Occipital lobe (tissue), 2 donors: ENCODE measurements around the gene CECR2. TPM values are rescaled to one million over a fixed set of nuclear protein-coding genes. Genes with fewer than 3 reads are reported as not detected.

Experiments used
- DNase-seq: peaks from one replicate; lab custom pipeline; 2025; lab: John Stamatoyannopoulos, UW
- total RNA-seq: library from RNA; depleted of rRNA; stranded (reverse); fragments of >200 nt; gene quantifications from one replicate; pipeline ENCODE4 v1.2.3, GENCODE V29; 2014

Gene CECR2
- 4.4 TPM for total RNA-seq

DNA sequence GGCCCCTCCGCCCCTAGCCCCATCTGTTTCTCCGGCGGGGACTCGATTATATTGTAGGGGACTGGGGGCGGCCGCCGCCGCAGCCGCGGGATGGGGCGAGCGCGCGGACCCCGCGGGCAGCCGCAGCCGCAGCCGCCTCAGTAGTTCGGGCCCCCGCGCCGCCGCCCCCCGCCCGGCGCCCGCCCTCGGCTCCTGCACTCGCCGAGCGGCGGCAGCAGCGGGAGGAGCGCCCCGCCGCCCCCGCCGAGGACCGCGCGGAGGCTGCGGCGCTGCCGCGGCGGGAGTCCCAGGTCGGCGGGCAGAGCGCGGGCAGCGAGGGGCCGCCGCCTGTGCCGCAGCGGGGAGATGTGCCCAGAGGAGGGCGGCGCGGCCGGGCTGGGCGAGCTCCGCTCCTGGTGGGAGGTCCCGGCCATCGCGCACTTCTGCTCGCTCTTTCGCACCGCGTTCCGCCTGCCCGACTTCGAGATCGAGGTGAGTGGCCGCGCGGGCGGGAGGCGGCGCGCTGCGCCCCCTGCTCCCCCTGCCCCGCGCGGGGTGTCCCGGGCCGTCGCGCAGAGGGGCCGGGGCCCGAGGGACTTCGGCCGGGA lies at the start of gene CECR2:
Gene CECR2, plus strand, starts transcription at position 22 of the 587 bp plus-strand sequence. Its CDS starts 324 bp downstream, at position 346.
- no peak for DNase-seq

DNA sequence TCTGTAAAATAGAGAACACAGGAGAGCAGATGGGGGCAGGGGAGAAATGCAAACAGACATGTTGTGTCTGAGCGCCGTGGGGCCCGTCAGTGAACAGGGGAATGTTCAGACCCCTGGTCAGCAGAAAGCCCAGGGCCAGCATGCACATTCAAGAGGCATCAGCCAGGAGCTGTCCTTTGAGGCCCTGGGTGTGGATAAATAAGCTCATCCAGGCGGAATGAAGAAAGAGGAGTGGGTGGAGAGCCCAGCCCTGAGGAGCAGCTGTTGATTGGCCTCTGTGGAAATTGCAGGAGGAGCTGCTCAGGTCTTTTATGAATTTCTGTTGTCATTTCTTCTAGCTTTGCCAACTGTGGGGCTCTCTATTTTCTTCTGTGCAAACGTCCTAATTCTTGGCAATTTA lies 49.7 kb upstream of the CECR2 start:
- no peak for DNase-seq

DNA sequence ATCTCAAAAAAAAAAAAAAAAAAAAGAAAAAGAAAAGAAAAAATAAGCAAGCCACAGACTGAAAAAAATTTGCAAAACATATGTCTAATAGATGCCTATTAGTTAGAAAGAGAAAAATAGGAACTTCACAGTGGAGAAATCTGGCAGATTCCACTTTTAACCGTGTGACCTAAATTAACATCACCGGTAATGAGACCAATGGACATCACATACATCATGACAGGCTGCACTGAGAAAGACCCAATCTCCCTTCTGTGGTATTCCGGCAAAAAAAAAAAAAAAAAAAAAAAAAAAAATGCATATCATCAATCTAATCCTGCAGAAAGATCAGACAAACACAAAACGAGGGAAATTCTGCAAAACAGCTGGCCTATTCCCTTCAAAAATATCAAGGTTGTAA lies 46.7 kb upstream of the CECR2 start:
- no peak for DNase-seq

DNA sequence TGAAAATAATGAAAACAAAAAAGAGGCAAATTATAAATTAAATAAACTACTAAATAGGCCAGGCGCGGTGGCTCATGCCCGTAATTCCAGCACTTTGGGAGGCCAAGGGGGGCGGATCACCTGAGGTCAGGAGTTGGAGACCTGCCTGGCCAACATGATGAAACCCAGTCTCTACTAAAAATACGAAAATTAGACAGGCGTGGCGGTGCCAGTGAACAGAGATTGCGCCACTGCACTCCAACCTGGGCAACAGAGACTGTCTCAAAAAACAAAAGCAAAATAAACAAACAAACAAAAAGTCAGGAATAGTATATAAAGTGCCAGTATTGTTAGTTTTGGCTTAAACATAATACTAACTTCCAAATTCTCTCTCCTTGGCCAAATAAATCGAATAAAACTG lies 37.6 kb upstream of the CECR2 start:
- DNase-seq = no peak

DNA sequence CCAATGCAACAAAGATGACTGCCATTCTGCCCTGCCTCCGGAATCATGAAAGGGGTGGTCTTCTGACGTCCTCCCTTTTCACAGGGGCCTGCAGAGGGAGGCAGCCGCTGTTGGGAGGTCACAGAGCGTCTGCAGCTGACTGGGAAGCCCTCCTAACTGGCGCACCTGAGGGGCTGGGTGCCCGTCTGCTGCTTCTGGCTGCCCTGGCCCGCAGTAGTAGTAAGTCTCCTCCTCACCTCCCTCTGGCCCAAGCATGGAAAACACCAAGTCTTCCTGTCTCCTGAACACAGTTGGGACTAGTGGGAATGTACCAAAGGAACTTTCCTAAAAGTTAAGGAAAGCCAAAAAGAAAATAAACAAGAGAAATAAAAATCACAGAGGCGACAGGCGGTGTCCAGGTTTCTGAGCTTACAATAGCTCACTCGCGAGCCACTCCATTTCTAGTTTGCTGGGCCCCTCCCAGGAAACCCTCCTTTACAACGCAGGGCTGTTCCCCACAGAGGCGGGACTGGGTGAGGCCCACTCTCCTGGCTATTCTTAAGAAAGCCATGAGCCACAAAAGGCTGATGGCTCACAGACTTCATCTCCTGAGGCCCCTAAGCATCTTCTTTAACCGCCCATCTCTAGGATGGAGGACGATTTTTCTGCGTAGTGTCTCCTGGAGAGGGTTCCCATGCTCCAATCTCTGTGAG lies 37.0 kb upstream of the CECR2 start:
- no peak for DNase-seq

DNA sequence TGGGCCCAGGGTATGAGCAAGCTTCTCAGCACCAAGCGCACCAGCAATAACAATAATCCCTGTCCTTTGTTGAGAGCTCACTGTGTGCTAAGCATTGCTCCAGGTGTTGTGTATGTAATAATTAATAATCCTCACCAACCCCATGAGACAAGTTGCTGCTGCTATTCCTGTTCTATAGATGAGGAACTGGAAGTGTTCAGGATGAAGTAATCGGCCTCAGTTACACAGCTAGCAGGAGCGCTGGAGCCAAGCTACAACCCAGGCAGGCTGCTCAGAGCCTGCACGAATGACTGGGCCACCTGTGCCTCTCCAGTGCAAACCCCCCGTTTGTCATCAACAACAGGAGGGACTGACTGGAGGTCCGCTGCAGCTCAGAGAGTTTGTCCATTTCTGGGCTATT lies 35.2 kb upstream of the CECR2 start:
- no peak for DNase-seq

DNA sequence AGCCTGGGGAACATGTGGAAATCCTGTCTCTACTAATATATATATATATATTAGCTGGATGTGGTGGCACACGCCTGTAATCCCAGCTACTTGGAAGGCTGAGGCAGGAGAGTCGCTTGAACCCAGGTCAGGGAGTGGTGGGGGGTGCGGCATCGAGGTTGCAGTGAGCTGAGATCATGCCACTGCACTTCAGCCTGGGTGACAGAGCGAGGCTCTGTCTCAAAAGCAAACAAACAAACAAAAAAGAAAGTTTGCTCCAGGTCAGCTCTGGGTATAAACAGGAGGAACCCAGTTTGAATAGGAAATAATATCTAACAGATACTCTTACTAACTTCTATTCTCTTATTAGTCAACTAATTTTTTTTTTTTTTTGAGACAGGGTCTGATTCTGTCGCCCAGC lies 34.3 kb upstream of the CECR2 start:
- DNase-seq = no peak

DNA sequence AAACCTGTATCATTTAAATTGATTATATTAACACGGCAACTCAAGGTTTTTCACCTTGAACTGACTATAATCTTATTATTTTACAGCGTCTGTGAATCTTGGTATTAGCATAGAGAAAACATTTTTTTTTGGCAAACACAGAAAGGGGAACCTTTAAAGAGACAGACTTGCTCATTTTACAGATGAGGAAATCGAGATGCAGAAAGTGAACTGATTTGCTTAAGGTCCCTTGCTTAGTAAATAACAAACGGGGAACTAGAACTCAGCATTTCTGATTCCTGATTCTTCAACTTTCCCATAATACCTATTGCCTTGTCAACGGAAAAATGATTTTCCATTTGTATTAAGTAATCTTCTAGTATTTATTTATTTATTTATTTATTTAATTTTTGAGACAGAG lies 33.2 kb upstream of the CECR2 start:
- DNase-seq = no peak

DNA sequence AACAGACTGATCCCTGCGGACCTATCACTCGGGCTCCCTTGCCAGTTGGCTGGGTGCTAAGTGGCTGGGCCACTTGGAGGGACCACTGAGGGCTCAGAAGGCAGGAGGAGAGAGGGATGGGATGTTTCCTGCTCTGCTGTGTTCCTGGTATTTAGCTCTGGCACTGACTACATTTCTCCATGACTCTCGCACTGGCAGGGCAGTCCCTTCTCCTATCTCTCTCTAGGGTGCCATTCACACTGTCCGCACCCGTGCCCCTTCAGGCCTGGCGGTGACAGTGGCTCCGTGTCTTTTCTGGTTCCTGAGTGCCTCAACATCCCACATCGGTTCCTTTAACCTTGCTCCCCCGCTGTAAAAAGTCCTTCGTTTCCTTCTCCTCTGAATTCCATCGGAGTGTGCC lies 31.6 kb upstream of the CECR2 start:
- no peak for DNase-seq

DNA sequence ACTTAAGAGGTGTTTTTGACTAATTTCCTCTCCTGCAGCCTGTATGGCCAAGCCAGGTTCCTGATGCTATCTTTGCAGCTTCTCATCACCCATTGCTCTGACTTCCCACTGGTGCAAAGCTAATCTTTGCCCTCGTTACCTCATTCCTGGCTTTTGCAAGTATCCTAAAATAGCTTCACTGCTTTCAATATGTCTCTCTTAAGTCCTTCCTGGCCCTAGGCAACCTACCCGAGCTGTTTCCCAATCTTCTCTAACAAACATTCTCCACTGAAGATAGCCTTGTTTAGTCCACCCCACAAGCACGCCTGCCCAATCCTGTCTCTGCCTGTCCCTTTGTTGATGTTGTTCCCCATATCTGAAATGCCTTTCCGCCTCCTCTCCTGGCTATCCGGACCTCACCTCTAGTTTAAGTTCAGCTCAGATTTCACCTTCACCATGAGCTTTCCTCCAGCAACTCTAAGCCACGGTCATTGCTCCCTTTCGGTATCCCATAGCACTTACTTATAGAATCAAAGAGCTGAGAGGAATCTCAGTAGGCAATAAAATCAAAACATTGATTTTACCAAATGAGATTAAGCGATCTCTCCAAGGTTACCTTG lies 30.1 kb upstream of the CECR2 start:
- no peak for DNase-seq

DNA sequence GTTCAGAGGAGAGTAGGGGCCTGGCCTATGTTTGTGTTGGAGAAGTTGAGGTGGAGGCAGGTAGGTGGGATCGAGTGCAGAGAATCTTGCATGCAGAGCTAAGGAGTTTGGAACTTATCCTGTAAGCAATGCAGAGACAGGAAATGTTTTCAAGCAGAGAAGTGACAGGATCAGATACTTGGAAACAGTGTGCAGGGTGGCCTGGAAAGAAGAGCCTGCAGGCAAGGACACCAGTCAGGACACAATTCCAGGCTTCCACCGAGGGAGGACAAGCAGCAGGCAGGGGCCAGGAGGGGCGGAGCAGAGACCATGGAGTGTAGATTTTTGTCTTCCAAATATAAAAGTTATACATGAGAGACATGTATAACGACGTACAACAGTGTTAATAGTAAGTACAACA lies 26.9 kb upstream of the CECR2 start:
- DNase-seq = no peak

DNA sequence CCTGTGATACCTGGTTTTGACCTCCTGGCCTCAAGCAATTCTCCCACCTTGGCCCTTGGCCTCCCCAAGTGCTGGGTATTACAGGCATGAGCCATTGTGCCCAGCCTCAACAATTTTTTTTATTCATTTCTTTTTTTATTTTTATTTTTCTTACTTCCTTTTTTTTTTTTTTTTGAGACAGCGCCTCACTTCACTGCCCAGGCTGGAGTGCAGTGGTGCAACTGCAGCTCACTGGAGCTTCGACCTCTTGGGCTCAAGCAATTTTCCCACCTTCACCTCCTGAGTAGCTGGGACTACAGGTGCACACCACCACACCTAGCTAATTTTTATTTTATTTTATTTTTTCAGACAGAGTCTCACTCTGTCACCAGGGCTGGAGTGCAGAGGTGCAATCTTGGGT lies 25.5 kb upstream of the CECR2 start:
- DNase-seq = no peak

DNA sequence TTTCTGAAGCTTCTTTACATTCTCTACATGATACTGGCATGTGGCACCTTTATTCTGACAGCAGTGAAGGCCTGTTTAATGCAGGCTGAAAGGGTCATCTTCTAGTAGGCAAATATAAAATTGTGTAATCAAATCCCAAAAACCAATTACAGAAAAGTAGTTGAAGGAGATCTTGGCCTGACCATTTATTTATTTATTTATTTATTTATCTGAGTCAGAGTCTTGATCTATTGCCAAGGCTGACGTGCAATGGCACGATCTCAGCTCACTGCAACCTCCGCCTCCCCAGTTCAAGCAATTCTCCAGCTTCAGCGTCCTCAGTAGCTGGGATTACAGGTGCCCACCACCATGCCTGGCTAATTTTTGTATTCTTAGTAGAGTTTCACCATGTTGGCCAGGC lies 22.7 kb upstream of the CECR2 start:
- DNase-seq = no peak

DNA sequence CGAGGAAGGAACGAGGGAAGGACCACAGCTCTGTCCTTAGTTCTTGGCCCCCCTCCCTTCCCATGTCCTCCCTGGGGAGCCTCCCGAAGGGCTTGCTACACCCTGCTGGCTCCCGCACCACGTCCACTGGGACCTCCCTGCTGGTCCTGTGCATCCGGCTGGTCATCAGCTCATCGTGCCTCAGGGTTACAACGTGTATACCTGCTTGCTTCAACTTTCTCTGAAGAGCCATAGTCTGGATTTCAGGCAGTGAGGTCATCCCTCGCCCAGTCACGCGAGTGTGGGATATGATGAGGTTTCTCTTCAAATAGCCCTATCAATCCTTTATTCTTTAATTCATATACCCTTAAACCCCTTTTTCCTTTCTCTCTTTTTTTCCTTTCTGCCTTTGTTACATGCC lies 21.5 kb upstream of the CECR2 start:
- DNase-seq = no peak

DNA sequence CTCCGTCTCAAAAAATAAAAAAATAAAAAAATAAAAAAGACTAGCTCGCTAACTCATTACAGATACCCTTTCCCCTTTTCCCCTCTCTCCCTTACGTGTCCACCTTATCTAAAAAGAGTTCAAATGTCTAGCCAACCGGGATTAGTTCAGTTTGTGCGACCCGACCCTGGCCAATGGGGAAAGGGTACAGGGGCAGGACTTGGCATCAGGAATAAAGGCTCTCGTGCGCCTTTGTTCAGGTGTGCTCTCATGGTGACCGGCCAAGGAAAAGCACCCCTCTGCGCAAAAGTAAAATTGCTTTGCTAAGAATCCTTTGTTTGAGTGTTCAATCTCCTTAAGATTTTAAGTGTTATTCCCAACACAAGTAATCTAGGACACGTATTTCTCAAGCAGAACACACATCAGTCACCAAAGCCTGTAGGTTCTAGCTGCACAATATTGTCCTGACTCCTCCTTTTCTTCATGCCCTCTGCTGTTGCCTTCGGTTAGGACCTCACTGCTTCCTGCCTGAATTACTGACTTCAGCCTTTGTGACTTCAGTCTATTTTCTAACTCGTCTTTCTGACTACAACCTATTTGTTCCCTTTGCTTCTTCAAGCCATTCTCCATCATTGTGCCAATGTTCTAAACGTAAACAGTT lies 20.7 kb upstream of the CECR2 start:
- no peak for DNase-seq

DNA sequence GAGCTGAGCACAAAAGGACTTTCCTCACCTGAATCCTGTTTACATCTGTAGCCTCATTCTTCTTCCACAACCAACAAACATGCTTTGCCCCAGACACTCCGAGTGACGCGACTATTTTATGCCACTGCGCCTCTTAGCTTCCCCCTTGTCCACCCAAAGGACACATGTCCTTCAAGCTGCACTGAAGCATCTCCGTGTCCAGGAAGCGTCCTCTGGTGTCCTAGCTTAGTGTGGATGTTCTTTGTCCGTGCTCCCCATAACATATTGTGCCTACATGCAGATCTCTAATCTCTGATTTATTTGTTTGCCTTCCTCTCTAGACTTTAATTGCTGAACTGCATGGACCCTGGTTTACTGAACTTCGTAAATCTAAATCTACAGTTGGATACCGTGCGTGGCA lies 20.1 kb upstream of the CECR2 start:
- DNase-seq = no peak

DNA sequence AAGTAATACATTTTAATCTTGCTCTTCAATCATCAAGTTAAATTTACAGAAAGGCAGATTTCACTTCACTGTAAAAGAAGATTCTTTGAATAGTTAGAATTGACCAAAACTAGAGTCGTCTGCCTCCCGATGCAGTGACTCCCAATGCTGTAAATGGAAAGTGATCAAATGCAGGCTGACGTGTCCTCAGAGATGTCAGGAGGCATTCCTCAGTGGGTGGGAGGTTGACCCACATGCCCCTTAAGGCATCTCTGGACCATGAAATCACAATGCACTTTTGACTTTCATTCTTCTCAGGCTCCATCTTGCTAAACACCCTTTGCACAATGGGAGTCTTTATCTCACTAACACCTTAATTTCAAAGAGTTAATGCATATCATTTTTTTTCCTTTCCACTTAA lies 19.0 kb upstream of the CECR2 start:
- no peak for DNase-seq

DNA sequence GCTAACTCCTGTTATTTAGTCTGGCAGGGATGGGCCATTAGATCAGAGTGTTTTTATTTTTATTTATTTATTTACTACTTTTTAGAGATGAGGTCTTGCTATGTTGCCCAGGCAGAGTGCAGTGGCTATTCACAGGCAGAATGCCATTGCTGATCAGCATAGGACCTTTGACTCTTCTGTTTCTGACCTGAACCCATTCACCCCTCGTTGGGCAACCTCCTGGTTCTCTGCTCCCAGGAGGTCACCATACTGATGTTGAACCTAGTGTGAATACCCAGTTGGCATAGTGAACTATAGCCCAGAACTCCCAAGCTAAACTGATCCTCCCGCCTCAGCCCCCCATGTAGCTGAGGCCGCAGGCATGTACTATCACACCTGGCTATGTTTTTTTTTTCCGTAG lies 16.5 kb upstream of the CECR2 start:
- DNase-seq = no peak

DNA sequence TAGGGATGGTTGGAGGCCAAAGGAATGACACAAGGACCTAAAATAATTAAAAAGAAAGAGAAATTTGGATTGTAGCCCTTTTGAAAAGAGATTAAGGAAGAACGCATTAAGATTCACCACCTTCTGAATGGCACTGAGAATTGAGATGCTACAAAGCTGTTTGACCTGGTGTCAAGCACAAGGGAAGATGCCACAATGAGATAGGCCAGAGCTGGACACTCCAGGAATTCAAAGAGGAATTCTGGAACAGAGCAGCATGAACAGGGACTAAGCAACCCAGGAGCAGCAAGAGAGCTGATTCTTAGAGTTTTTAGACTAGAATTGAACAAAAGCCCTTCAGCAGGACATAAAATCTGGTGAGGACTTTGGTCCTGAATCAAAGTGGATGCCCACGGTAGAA lies 11.6 kb upstream of the CECR2 start:
- DNase-seq = no peak

DNA sequence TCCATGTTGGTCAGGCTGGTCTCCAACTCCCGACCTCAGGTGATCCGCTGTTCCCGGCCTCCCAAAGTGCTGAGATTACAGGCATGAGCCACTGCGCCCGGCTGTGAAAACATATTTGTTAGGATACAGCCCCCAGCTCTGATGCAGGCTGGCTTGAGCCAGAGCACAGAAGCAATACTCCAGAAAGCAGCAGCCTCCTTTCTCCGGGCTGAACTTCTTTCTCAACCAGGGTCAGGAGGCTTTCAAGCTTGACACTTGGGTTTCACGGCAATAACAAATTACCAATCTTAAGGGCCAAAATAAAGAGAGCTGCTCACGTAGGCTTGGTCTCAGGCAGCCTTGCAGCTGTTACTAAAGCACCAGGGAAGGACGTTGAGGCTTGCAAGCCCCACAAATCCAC lies 10.8 kb upstream of the CECR2 start:
- DNase-seq = no peak

DNA sequence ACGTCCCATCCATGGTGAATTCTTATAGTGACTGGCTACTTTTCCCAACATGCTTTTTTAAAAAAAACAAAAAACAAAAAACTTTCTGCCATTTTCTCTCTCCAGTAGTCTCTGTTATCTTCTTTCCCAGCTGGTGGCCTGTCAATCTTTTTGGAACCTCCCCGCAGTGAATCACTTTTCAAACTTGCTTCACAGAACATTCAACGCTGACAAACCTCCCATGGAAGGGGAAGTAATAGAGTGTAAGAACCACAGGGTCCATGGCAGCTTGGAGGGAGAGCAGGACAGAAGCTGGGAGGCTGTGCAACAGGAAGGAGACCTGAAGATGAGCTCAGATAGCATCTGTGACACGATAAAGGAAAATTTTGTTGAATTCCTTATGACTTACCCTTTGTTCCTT lies 9.8 kb upstream of the CECR2 start:
- no peak for DNase-seq

DNA sequence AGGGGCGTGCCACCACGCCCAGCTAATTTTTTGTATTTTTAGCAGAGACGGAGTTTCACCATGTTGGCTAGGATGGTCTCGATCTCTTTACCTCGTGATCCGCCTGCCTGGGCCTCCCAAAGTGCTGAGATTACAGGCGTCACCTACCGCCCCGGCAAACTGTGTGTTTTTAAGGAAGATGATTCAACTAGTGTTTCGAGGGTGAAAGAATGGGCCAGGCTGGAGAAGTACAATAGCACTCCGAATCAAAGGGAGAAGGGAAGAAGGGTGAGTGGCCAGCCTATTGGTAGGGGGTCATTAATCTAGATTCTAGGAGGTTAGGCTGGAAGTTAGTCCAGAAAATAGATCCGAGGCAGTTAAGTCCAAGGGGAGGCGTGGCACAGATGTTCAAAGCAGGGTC lies 2.9 kb upstream of the CECR2 start:
- no peak for DNase-seq

DNA sequence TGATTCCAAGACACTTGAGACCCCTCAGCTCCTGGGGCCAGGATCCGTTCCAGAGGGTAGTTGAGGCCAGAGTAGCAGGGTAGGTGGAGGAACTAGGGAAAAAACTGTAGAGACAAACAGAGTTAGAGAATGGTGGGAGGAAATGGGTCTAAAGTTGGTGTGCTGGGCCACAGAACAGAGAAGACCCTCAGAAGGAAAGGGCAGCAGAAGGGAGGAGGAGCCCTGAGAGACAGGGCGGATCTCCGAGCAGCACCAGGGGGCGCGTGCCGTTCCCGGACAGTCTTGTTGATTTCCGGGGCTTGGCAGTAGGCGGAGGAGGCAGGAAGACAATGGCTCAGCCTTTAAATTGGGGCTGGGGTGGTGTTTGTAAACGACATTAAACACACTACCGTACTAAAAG lies 2.4 kb upstream of the CECR2 start:
- no peak for DNase-seq
